GM23248 (cell line): Measurements from ENCODE around the gene R3HDML.

ENCODE experiments used
- EZH2 ChIP-seq: fragments of 200-600 bp; sonication (generic); IDR thresholded peaks from 2 replicates; pipeline ENCODE4 v1.6.1; 2018; ENCODE audit warnings: antibody characterized with exemption, mild to moderate bottlenecking; ENCODE audit not compliant: insufficient read depth, poor library complexity, severe bottlenecking
- EZH2phosphoT487 ChIP-seq: fragments of 200-600 bp; sonication (generic); IDR thresholded peaks from 2 replicates; pipeline ENCODE4 v1.6.1; 2018; ENCODE audit warnings: antibody characterized with exemption, moderate library complexity, mild to moderate bottlenecking, low read depth; ENCODE audit not compliant: insufficient read depth

- no peak for TF ChIP-seq EZH2phosphoT487
- TF ChIP-seq EZH2 = no peak
Measured at GRCh38 chr20:44349349-44349748, 12.5 kb downstream of the R3HDML start.
